Activated CD4-positive, alpha-beta T cell treated with anti-CD3 and anti-CD28 coated beads, Interleukin-2, amount 10 ng/mL, durations not matched to agents 7 days and 5 days (primary cell): ENCODE data around the gene AP4M1. TPM values are rescaled to one million over a fixed set of nuclear protein-coding genes. Genes with fewer than 3 reads are reported as not detected.

Experiments used
- CTCF ChIA-PET: fragments of 350-600 bp; sonication (Branson Sonifier 250); formaldehyde crosslinking; loops from one replicate; lab custom pipeline; 2021; ENCODE audit warnings: antibody characterized with exemption; lab: Charles Lee
- POLR2A ChIA-PET: fragments of 350-600 bp; sonication (Branson Sonifier 250); formaldehyde crosslinking; loops from one replicate; lab custom pipeline; 2021; ENCODE audit warnings: antibody characterized with exemption; lab: Charles Lee
- DNase-seq: peaks from one replicate; pipeline ENCODE4 v3.0.0-alpha.2; 2020
- H3K27ac Mint-ChIP-seq: one replicate; pipeline ENCODE4 v1.8.0; 2021; ENCODE audit warnings: mild to moderate bottlenecking, moderate library complexity, mixed read lengths
- H3K27me3 Mint-ChIP-seq: one replicate; pipeline ENCODE4 v1.8.0; 2021; ENCODE audit warnings: mixed read lengths
- H3K36me3 Mint-ChIP-seq: one replicate; pipeline ENCODE4 v1.8.0; 2021; ENCODE audit warnings: low read depth, mixed read lengths
- H3K4me1 Mint-ChIP-seq: one replicate; pipeline ENCODE4 v1.8.0; 2021; ENCODE audit warnings: mixed read lengths
- H3K4me3 Mint-ChIP-seq: one replicate; pipeline ENCODE4 v1.8.0; 2021; ENCODE audit warnings: mild to moderate bottlenecking, moderate library complexity, mixed read lengths
- H3K9me3 Mint-ChIP-seq: one replicate; pipeline ENCODE4 v1.8.0; 2021; ENCODE audit warnings: mixed read lengths
- total RNA-seq, 2 experiments: library from RNA; stranded (reverse); gene quantifications; one replicate each; pipeline ENCODE4 v1.2.3, GENCODE V29; 2021

Gene AP4M1
- total RNA-seq, 2 experiments from 2014 or later: 13.1 to 14.1 TPM

DNA sequence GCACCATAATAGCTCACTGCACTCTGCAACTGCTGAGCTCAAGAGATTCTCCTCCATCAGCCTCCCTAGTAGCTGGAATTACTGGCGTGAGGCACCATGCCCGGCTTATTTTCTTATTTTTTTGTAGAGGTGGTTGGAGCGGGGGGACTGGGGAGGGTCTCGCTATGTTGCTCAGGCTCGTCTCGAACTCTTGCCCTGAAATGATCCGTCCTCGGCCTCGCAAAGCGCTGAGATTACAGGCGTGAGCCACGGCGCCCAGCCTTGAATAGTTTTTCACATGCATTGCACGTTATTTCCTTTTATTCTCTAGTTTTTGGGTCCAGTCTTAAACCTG, 46.7 kb downstream of the AP4M1 start:
- ChIA-PET POLR2A (interaction anchor here (0.9 to 1.0 kb wide), 3 partner anchors 14 to 25 kb away, joined by 3 to 4 read pairs (median 3); no protein-coding TSS in a partner anchor), CTCF (interaction anchor here (0.6 to 3.5 kb wide), 8 partner anchors 9 to 281 kb away, joined by 3 to 17 read pairs (median 4); partner anchors contain the start of genes MBLAC1, MEPCE and ZCWPW1)
- Mint-ChIP-seq H3K27me3 (no peaks in the 10 kb centered on the region), H3K9me3 (no peaks in the 10 kb centered on the region), H3K27ac (peak overlapping the region; percentile 88), H3K4me1 (peaks cover 36% of the 10 kb centered on the region), H3K4me3 (peak overlapping the region; percentile 97), H3K36me3 (peaks cover 22% of the 10 kb centered on the region)
- DNase-seq: no peak

DNA sequence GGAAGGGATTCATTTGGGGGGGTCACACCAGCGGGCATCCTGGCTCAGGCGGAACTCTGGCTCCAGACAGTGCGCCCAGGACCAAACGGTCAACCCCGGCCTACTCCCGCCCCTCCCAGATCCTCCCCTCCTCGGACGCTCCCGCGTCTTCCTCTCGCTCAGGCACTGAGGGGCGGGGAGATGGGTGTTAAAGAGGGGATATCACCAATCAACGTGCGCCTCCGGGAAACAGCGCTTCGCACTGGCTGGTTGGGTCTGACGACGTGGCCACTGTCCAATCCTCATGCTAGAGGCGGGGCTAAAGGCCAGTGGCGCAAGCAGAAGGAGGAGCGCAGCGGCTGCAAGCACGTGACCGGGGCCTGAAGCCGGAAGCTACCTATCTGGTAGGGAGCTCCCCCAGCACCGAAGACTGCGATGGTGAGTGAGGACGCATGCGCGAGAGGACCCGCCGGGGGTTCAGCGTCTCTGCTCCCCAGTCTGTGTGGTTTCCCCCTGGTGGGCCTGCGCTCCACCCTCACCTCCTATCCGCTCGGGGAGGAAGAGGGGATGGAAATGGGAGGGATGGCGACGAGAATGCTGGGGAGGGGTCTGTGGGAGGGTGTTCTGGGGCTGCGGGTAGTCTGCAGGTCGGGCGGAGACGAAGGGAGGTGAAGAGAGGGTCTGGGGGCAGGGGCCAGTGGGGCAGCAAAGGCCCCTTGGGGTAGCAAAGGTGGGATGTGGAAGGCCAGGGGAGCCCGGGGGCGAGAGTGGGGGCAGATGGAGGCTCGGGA, 47.3 kb downstream of the AP4M1 start, which contains the start of gene LAMTOR4:
TSS of gene LAMTOR4 (plus strand) at position 360 of the 770 bp plus-strand sequence. CDS start at position 415, 55 bp downstream.
- Mint-ChIP-seq H3K27me3 (no peaks in the 10 kb centered on the region), H3K4me3 (peak within 1 kb of the TSS; percentile 97), H3K36me3 (peaks cover 25% of the 10 kb centered on the region), H3K9me3 (no peaks in the 10 kb centered on the region), H3K27ac (peak within 1 kb of the TSS; percentile 88), H3K4me1 (peaks cover 42% of the 10 kb centered on the region)
- CTCF ChIA-PET: interaction anchor here (0.6 to 3.5 kb wide), 8 partner anchors 10 to 280 kb away, joined by 3 to 17 read pairs (median 4); partner anchors contain the start of genes MEPCE and ZCWPW1
- peak; percentile 100 for DNase-seq
- POLR2A ChIA-PET: interaction anchor here (0.9 to 1.0 kb wide), 3 partner anchors 15 to 25 kb away, joined by 3 to 4 read pairs (median 3); no protein-coding TSS in a partner anchor

DNA sequence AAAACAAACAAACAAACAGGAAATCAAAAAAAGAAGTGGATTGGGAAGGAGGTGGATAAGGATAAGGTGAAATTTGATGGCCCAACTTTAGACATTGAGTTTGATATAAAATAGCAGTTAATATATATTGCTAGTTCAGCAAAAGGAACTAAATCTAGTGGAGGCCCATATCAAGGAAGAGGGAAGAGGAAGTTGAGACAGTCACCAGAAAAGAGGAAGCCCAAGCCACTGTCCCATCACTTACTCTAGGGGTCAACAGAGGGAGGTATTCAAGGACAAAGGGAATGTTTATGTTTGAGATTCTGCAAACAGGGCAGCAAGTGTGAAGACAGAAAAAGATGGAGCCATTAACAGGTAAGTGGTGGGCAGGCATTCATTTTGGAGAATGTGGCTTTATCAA, 51.0 kb downstream of the AP4M1 start:
- Mint-ChIP-seq H3K9me3 (no peaks in the 10 kb centered on the region), H3K4me3 (no peak overlapping the region), H3K4me1 (peaks cover 70% of the 10 kb centered on the region), H3K27me3 (no peaks in the 10 kb centered on the region), H3K27ac (peak overlapping the region; percentile 43), H3K36me3 (peaks cover 51% of the 10 kb centered on the region)
- POLR2A ChIA-PET: no interaction called here
- CTCF ChIA-PET: interaction anchor here (0.6 kb wide), 1 partner anchor 920 kb away, joined by 3 read pairs; no protein-coding TSS in a partner anchor
- DNase-seq: no peak

DNA sequence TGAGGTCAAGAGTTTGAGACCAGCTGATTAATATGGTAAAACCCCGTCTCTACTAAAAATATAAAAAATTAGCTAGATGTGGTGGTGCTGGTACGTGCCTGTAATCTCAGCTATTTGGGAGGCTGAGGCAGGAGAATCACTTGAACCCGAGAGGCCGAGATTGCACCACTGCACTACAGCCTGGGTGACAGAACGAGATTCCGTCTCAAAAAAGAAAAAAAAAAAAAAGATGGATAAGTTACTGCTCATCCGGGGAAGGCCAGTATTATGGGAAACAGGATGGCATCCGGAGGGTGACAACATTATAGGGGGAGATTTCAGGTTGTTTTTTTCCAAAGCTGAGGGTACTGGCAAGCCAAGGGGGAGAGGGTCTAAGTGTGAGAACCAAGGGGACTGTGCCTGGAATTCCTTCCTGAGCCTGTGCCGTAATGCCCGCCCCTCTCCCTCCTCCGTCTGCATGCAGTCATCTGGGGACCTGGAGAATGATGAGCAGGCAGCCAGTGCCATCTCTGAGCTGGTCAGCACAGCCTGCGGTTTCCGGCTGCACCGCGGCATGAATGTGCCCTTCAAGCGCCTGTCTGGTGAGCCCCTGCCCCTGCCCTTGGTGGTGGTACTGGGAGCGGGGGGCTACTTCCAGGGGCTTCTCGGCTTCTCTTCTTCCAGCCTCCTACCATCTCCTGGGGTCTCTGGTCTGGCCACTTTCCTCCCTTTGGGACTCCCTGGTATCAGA, 51.7 kb downstream of the AP4M1 start:
- Mint-ChIP-seq H3K36me3 (peaks cover 55% of the 10 kb centered on the region), H3K4me3 (no peak overlapping the region), H3K4me1 (peaks cover 71% of the 10 kb centered on the region), H3K27ac (no peak overlapping the region), H3K9me3 (no peaks in the 10 kb centered on the region), H3K27me3 (no peaks in the 10 kb centered on the region)
- DNase-seq: no peak
- CTCF ChIA-PET: interaction anchor here (1.9 kb wide), 1 partner anchor 20 kb away, joined by 4 read pairs; no protein-coding TSS in a partner anchor
- POLR2A ChIA-PET: no interaction called here

DNA sequence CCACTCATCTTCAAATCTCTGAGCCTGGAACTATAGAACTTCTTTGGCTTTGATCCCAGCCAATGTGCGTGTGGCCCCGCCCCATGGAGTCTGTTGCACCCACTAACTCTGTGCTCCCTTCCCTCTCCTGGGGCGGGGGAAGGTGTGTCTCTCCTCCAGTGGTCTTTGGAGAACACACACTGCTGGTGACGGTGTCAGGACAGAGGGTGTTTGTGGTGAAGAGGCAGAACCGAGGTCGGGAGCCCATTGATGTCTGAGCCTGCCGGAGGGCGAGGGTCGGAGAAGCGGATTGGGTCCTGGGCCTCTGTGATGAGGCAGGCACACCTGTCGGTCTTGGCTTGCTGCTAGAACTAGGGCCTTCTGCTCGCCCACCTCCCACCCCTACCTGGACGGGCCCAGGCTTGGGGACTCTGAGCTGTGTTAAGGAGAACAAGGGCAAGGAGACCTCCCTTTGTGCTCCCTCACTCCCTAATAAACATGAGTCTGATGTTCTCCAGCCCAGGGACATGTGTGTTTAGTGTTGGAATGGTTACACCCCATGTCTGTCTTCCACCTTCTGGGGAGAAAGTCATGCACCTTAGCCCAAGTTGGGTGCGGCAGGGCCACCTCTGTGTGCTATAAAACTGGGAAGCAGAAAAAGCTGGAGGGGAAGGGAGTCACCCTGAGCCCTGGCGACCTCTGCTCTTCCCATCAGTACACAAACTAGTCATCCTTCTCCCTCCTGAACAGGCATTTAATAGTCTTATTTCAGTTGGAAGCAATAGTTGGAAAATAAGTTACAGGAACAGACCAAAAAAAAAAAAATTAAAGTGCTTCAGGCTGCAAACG, 52.5 kb downstream of the AP4M1 start:
- H3K4me1 Mint-ChIP-seq: peaks cover 66% of the 10 kb centered on the region
- ChIA-PET CTCF (interaction anchor here (1.0 to 1.9 kb wide), 2 partner anchors 12 to 21 kb away, joined by 3 to 4 read pairs; no protein-coding TSS in a partner anchor), POLR2A (no interaction called here)
- H3K9me3 Mint-ChIP-seq: no peaks in the 10 kb centered on the region
- DNase-seq: no peak
- H3K36me3 Mint-ChIP-seq: peaks cover 53% of the 10 kb centered on the region
- H3K4me3 Mint-ChIP-seq: no peak overlapping the region
- H3K27ac Mint-ChIP-seq: no peak overlapping the region
- H3K27me3 Mint-ChIP-seq: no peaks in the 10 kb centered on the region

DNA sequence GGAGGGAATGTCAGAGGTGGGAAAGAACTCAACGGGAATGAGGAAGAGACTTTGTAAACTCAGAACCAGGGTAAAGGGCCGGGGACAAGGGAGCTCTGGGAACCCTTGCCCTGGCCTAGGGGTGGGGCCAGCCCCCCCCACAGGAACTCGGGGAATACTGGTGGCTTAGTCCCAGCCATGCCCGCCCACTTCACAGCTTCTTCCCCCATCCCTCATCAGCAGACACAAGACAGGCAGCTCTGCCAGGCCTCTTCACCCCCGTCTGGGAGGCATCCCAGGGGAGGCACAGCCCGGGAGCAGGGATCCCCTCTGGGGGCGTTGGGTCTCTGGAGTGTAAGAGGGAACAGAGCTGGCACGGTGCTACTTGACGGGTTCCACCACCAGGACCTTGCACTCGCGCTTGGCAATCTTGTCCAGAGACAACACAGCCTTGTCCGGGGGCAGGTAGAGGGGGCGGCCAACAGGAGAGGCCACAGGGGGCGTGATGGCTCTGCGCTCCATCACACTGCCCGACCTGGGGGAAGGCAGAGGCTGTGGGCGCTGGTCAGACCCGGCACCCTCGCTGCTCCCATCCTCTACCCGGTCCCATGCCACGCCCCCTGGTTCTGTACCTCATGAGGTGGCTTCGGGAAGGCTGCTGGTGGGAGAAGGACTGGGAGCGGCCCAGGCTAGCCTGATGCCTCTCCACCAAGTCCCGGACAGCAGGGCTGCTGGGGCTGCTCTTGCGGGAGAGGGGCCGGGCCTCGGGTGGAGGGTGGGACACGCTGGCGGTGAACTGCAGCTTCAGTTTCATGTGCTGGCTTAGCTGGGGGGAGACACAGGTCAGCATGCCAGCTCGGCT, 53.4 kb downstream of the AP4M1 start:
- H3K36me3 Mint-ChIP-seq: peaks cover 55% of the 10 kb centered on the region
- DNase-seq: no peak
- POLR2A ChIA-PET: no interaction called here
- H3K9me3 Mint-ChIP-seq: no peaks in the 10 kb centered on the region
- H3K4me1 Mint-ChIP-seq: peaks cover 72% of the 10 kb centered on the region
- no peak overlapping the region for H3K4me3 Mint-ChIP-seq
- CTCF ChIA-PET: interaction anchor here (1.0 to 1.9 kb wide), 3 partner anchors 11 to 63 kb away, joined by 3 to 4 read pairs (median 3); no protein-coding TSS in a partner anchor
- H3K27me3 Mint-ChIP-seq: no peaks in the 10 kb centered on the region
- H3K27ac Mint-ChIP-seq: no peak overlapping the region

DNA sequence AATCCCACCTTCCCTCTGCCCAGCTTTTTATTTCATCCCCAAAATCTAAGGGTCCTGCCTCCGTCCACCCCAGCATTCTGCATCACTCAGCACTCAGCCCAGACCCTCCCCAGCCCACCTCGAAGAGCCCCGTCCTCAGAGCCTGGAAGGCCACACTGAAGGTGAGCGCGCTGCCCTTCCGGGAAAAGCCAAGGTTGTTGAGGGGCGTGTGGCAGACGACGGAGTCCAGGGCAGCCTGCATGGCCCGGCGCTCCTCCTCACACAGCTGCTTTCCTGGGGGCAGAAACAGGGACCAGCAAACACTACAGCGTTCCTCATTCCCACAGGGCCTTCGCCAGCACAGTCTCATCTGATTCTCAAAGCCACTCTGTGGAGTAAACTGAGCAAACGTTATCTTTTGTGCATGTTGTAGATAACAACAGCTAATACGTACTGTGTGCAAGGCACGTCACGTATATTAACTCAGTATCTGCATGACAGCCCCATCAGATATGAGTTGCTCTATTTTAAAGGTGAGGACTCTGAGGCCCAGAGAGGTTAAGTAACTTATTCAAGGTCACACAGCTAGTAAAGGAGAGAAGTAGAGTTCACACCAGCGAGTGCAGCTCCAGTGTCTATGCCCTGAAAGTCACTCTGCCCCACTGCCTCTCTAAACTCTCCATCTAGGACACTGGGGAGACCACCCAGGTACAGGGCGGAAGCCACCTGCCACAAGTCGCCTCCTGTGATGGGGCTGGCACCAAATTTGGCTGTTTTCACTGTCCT, 54.3 kb downstream of the AP4M1 start:
- POLR2A ChIA-PET: interaction anchor here (0.6 kb wide), 1 partner anchor 27 kb away, joined by 4 read pairs; no protein-coding TSS in a partner anchor
- Mint-ChIP-seq H3K27me3 (no peaks in the 10 kb centered on the region), H3K4me1 (peaks cover 65% of the 10 kb centered on the region), H3K4me3 (no peak overlapping the region), H3K9me3 (no peaks in the 10 kb centered on the region), H3K36me3 (peaks cover 48% of the 10 kb centered on the region), H3K27ac (no peak overlapping the region)
- CTCF ChIA-PET: interaction anchor here (1.1 kb wide), 1 partner anchor 62 kb away, joined by 3 read pairs; no protein-coding TSS in a partner anchor
- no peak for DNase-seq

DNA sequence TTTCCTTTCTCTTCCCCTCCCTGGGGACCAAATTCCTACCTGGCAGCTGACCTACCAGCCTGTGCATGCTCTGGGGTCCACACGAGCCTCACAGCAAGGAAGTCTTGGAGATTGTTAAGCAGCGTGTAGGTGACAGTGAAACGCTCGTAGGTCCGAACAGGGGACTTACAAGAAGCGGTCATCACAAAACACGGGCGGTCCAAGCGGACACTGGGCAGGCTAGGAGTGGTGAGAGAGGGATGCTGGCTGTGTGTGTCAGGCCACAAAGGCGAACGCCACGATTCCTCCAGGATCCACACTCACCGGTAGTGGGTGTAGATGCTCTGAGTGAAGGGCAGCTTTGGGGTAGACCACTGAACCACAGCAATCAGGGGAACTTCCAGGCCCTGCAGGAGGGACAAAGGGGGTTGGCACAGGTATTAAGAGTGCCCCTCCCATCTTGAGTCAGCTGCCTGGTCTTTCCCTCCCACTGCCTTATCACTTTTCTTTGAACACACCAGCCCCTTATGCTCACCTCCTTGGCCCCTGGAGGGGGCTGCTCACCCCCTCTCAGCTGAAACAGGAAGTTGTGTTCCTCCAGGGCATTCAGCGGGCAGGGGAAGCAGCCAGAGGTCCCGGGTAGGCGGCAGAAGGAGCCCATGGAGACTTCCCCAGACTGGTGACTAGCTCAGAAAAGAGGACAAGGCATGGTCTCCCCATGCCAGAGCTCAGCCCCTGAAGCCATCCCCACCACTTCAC, 55.1 kb downstream of the AP4M1 start:
- Mint-ChIP-seq H3K27me3 (no peaks in the 10 kb centered on the region), H3K4me3 (peak overlapping the region; percentile 87), H3K9me3 (no peaks in the 10 kb centered on the region), H3K27ac (peak overlapping the region; percentile 36), H3K4me1 (peaks cover 67% of the 10 kb centered on the region), H3K36me3 (peaks cover 46% of the 10 kb centered on the region)
- POLR2A ChIA-PET: interaction anchor here (0.5 to 1.0 kb wide), 3 partner anchors 9 to 26 kb away, joined by 3 to 4 read pairs (median 4); no protein-coding TSS in a partner anchor
- CTCF ChIA-PET: interaction anchor here (0.8 to 1.0 kb wide), 3 partner anchors 10 to 34 kb away, joined by 3 read pairs; partner anchors contain the start of gene GAL3ST4
- DNase-seq: no peak

DNA sequence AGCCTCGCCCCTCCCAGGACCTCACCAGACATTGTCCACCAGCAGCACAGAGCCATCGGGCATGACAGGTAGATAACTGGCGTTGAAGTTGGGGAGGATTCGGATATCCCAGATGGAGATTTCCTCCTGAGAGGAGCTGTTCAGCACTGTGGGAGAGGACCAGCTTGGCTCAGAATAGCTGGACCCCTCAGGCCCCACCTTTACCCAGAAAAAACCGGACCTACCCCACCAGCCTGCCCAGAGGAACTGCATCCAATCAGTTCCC, 55.6 kb downstream of the AP4M1 start:
- CTCF ChIA-PET: interaction anchor here (0.8 to 1.0 kb wide), 3 partner anchors 9 to 33 kb away, joined by 3 read pairs; partner anchors contain the start of gene GAL3ST4
- Mint-ChIP-seq H3K27ac (peak overlapping the region; percentile 36), H3K4me1 (peaks cover 67% of the 10 kb centered on the region), H3K9me3 (no peaks in the 10 kb centered on the region), H3K36me3 (peaks cover 43% of the 10 kb centered on the region), H3K4me3 (peak overlapping the region; percentile 87), H3K27me3 (no peaks in the 10 kb centered on the region)
- no peak for DNase-seq
- POLR2A ChIA-PET: interaction anchor here (1.0 kb wide), 1 partner anchor 10 kb away, joined by 3 read pairs; no protein-coding TSS in a partner anchor
